Liver (tissue), 9 donors: ENCODE data around the gene SYNPO2. TPM values are rescaled to one million over a fixed set of nuclear protein-coding genes. Genes with fewer than 3 reads are reported as not detected.

Experiments
- DNase-seq: peaks from one replicate; pipeline ENCODE4 v3.0.0-alpha.2; 2017; ENCODE audit warnings: low spot score
- H3K27ac ChIP-seq, 2 donors: one replicate each; pipeline ENCODE4 v1.7.0; 2013; ENCODE audit warnings: inconsistent platforms in 2 of 2, low read length in 2 of 2, control low read depth in 1 of 2, low read depth in 1 of 2, mild to moderate bottlenecking in 1 of 2
- H3K27me3 ChIP-seq, 4 donors: one replicate each; pipeline versions ENCODE4 v1.6.1 to v1.7.0; 2013; ENCODE audit warnings: low read length in 3 of 4, inconsistent platforms in 1 of 4, mild to moderate bottlenecking in 1 of 4, moderate library complexity in 1 of 4; ENCODE audit not compliant: control insufficient read depth in 4 of 4, insufficient read depth in 4 of 4
- H3K36me3 ChIP-seq, 4 donors: one replicate each; pipeline versions ENCODE4 v1.6.1 to v1.7.0; 2013; ENCODE audit warnings: low read length in 3 of 4, mild to moderate bottlenecking in 3 of 4, low read depth in 1 of 4, moderate library complexity in 1 of 4; ENCODE audit not compliant: control insufficient read depth in 4 of 4, insufficient read depth in 3 of 4
- H3K4me1 ChIP-seq, 4 donors: one replicate each; pipeline versions ENCODE4 v1.6.1 to v1.7.0; 2013; ENCODE audit warnings: low read length in 3 of 4, mild to moderate bottlenecking in 3 of 4, moderate library complexity in 1 of 4; ENCODE audit not compliant: control insufficient read depth in 4 of 4, insufficient read depth in 4 of 4
- H3K4me3 ChIP-seq, 3 donors: one replicate each; pipeline versions ENCODE4 v1.6.1 to v1.7.0; 2013; ENCODE audit warnings: low read length in 3 of 3, control low read depth in 1 of 3, low read depth in 1 of 3, mild to moderate bottlenecking in 1 of 3
- H3K9ac ChIP-seq, 2 donors: one replicate each; pipeline ENCODE4 v1.7.0; 2013; ENCODE audit warnings: low read length in 2 of 2, mild to moderate bottlenecking in 2 of 2, moderate library complexity in 2 of 2, control low read depth in 1 of 2, low read depth in 1 of 2
- H3K9me3 ChIP-seq, 4 donors: one replicate each; pipeline versions ENCODE4 v1.6.1 to v1.7.0; 2013; ENCODE audit warnings: low read length in 3 of 4; ENCODE audit not compliant: control insufficient read depth in 4 of 4
- EGR1 ChIP-seq, 2 donors: IDR thresholded peaks; 2 replicates each; pipeline ENCODE4 v1.6.1; 2016 to 2018; ENCODE audit warnings: antibody characterized with exemption in 2 of 2, low read depth in 2 of 2
- FOXA1 ChIP-seq: IDR thresholded peaks from 2 replicates; pipeline ENCODE4 v1.6.1; 2016; ENCODE audit warnings: antibody characterized with exemption
- FOXA2 ChIP-seq: IDR thresholded peaks from 2 replicates; pipeline ENCODE4 v1.6.1; 2016; ENCODE audit warnings: antibody characterized with exemption
- GABPA ChIP-seq, 2 donors: IDR thresholded peaks in 1 of 2; conservative IDR thresholded peaks in 1 of 2; 2 replicates each; pipeline ENCODE4 v1.6.1; 2016; ENCODE audit warnings: antibody characterized with exemption in 2 of 2, mild to moderate bottlenecking in 1 of 2, moderate library complexity in 1 of 2
- HNF4A ChIP-seq, 2 donors: conservative IDR thresholded peaks; 2 replicates each; pipeline ENCODE4 v1.6.1; 2016; ENCODE audit warnings: antibody characterized with exemption in 2 of 2, mild to moderate bottlenecking in 2 of 2
- HNF4G ChIP-seq: IDR thresholded peaks from 2 replicates; pipeline ENCODE4 v1.6.1; 2016; ENCODE audit warnings: antibody characterized with exemption
- JUND ChIP-seq, 2 donors: IDR thresholded peaks; 2 replicates each; pipeline ENCODE4 v1.6.1; 2016; ENCODE audit warnings: antibody characterized with exemption in 2 of 2
- MAX ChIP-seq: IDR thresholded peaks from 2 replicates; pipeline ENCODE4 v1.6.1; 2016; ENCODE audit warnings: antibody characterized with exemption
- NR2F2 ChIP-seq: IDR thresholded peaks from 2 replicates; pipeline ENCODE4 v1.6.1; 2016; ENCODE audit warnings: antibody characterized with exemption
- REST ChIP-seq: IDR thresholded peaks from 2 replicates; pipeline ENCODE4 v1.6.1; 2016; ENCODE audit warnings: antibody characterized with exemption, mild to moderate bottlenecking
- RXRA ChIP-seq, 2 donors: IDR thresholded peaks; 2 replicates each; pipeline ENCODE4 v1.6.1; 2017 to 2018; ENCODE audit warnings: antibody characterized with exemption in 2 of 2, mild to moderate bottlenecking in 1 of 2
- SP1 ChIP-seq: IDR thresholded peaks from 2 replicates; pipeline ENCODE4 v1.6.1; 2018; ENCODE audit warnings: antibody characterized with exemption, mild to moderate bottlenecking
- TAF1 ChIP-seq: conservative IDR thresholded peaks from 2 replicates; pipeline ENCODE4 v1.6.1; 2016; ENCODE audit warnings: antibody characterized with exemption, mild to moderate bottlenecking
- YY1 ChIP-seq: IDR thresholded peaks from 2 replicates; pipeline ENCODE4 v1.6.1; 2016; ENCODE audit warnings: antibody characterized with exemption, mild to moderate bottlenecking
- ZBTB33 ChIP-seq: IDR thresholded peaks from 2 replicates; pipeline ENCODE4 v1.6.1; 2016; ENCODE audit warnings: antibody characterized with exemption
- WGBS: extraction: QIAGEN DNeasy Blood & Tissue Kit; methylation state at CpG from one replicate; pipeline ENCODE4 v1.1.7; 2013; 5-methylcytosine and 5-hydroxymethylcytosine counted together
- polyA plus RNA-seq, 2 donors: library from polyadenylated mRNA; stranded (reverse) in 1 of 2; unstranded in 1 of 2; fragments of 200-250 nt in 1 of 2; fragments of >200 nt in 1 of 2; fragmentation: Nextera tagmentation in 1 of 2; extraction: Ambion mirVana in 1 of 2; gene quantifications; one replicate each; pipeline versions ENCODE4 v1.2.1 to v1.2.3, GENCODE V29; 2013 to 2015
- total RNA-seq, 2 donors: library from RNA; depleted of rRNA; stranded (reverse); fragments of >200 nt; gene quantifications; one replicate each; pipeline ENCODE4 v1.2.3, GENCODE V29; 2014
- TF ChIP-seq, protein P1 (sequence below): fragments of 150-350 bp; IDR thresholded peaks from 2 replicates; pipeline ENCODE4 v1.5.1; 2017; ENCODE audit warnings: improper control_type of control experiment, low read depth, low read length; ENCODE audit not compliant: missing input control
- TF ChIP-seq, protein P2 (sequence below): IDR thresholded peaks from 2 replicates; pipeline ENCODE4 v1.6.1; 2016; ENCODE audit warnings: antibody characterized with exemption
- donor health status: healthy.
- donor health status: healthy.
- donor health status: healthy.
- donor health status: healthy.
- donor health status: healthy.

The SYNPO2 gene
- total and polyA plus RNA-seq, 4 donors: 2.4 to 10.9 (median 3.4) TPM

DNA sequence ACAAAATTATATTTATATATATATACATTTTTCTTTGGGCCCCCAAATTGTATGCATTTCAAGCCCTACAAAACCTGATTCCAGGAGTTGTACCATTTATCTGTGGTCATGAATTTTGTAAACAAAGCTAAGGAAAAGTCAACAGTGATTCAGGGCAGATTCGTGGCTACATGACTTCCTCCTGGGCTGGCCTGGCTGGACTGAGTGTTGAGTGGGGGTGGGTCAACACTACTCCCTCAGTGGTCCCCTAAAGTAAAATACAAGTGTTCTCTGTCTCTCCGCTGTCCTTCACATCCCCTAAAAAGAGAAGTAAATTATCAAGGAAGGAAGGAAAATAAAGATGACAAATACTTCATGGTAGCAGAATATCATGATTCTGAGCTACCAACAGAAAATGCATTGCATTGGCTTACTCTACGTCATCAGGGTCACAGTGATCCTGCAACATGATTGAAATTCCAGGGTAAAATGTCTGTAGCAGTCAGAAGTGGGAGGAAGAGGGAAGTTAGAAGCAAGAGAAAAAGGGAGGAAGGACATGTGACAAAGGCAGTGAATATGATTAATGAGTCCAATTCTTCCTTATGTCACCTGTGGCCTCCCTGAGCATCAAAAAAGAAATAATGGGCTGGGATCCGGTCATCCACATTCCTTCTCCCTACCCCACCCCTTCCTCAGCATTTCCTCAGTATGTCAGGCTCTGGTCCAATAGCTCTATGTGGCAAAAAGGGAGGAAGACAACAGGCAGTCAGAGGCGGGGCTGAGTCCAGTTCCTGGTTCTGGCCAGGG lies 204.6 kb downstream of the SYNPO2 start (continued):
- TF ChIP-seq, protein P1, sequence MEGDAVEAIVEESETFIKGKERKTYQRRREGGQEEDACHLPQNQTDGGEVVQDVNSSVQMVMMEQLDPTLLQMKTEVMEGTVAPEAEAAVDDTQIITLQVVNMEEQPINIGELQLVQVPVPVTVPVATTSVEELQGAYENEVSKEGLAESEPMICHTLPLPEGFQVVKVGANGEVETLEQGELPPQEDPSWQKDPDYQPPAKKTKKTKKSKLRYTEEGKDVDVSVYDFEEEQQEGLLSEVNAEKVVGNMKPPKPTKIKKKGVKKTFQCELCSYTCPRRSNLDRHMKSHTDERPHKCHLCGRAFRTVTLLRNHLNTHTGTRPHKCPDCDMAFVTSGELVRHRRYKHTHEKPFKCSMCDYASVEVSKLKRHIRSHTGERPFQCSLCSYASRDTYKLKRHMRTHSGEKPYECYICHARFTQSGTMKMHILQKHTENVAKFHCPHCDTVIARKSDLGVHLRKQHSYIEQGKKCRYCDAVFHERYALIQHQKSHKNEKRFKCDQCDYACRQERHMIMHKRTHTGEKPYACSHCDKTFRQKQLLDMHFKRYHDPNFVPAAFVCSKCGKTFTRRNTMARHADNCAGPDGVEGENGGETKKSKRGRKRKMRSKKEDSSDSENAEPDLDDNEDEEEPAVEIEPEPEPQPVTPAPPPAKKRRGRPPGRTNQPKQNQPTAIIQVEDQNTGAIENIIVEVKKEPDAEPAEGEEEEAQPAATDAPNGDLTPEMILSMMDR: no peak
- TF ChIP-seq NR2F2 (no peak), MAX (no peak), HNF4A (conservative IDR thresholded peaks at IDR 0.05) (no peak), TAF1 (no peak), HNF4G (no peak), GABPA (IDR thresholded peaks at IDR 0.05 in 1 of 2, conservative IDR thresholded peaks at IDR 0.05 in 1 of 2) (no peak), JUND (IDR thresholded peaks at IDR 0.05) (no peak)

DNA sequence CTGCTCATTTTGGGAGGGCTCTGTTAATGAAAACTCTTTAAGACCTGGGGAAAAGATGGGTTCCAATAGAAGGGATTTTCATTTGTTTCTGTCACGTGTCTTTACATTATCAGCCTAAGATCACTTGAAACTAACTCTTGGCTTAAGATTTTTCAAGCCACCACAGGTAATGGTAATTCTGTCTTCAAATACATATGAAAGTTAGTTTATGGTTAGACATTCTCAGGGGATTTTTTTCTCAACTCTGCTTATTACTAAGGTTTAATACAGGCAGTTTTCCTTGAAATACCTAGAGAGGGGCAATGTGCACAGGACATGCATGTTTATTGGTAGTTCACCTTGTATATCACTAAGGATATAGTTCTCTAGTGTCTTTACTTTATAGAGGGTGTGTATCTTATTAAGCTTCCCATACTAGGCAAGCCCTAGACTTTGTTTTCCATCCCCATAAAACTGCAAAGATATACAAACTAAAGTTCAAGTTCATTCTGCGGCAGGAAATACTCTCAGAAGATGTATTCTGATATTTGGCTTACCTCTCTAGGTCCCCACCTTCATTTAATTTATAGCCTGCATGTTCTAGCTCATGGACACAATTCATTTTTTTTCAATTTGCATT lies 208.7 kb downstream of the SYNPO2 start:
- H3K27ac ChIP-seq: no peak overlapping the region
- no peaks in the 10 kb centered on the region for H3K9me3 ChIP-seq
- peaks cover 0 to 4% (median 0%) of the 10 kb centered on the region in 4 donors for H3K27me3 ChIP-seq
- WGBS: 85% methylated on average over 2 of the region's 2 CpGs
- no peaks in the 10 kb centered on the region for H3K36me3 ChIP-seq
- H3K4me1 ChIP-seq: peaks cover 0 to 1% (median 0%) of the 10 kb centered on the region in 4 donors
- no peak for DNase-seq
- TF ChIP-seq, protein P2, sequence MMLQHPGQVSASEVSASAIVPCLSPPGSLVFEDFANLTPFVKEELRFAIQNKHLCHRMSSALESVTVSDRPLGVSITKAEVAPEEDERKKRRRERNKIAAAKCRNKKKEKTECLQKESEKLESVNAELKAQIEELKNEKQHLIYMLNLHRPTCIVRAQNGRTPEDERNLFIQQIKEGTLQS: no peak
- no peak for TF ChIP-seq ZBTB33
- no peak for TF ChIP-seq HNF4A (conservative IDR thresholded peaks at IDR 0.05)
- no peak for TF ChIP-seq REST
- TF ChIP-seq SP1: no peak
- TF ChIP-seq GABPA (IDR thresholded peaks at IDR 0.05 in 1 of 2, conservative IDR thresholded peaks at IDR 0.05 in 1 of 2): no peak
- no peak for TF ChIP-seq HNF4G
- no peak for TF ChIP-seq NR2F2
- no peak for TF ChIP-seq FOXA2
- TF ChIP-seq JUND (IDR thresholded peaks at IDR 0.05): no peak
- no peak for TF ChIP-seq RXRA (IDR thresholded peaks at IDR 0.05)
- no peak for TF ChIP-seq FOXA1
- TF ChIP-seq YY1: no peak
- TF ChIP-seq MAX: no peak
- no peak for TF ChIP-seq TAF1
- no peak for TF ChIP-seq EGR1 (IDR thresholded peaks at IDR 0.05; ENCODE audit: low read depth in 2 of 2)
- H3K4me3 ChIP-seq: no peak overlapping the region
- no peak overlapping the region for H3K9ac ChIP-seq
